ENCODE data around the gene CCNJL. TPM values are rescaled to one million over a fixed set of nuclear protein-coding genes. Genes with fewer than 3 reads are reported as not detected.

Gene CCNJL
- total RNA-seq, 2 donors from 2014 or later: 5.6 to 20.1 TPM

GRCh38 chr5:160293901-160294561, 18.3 kb downstream of the CCNJL start:
- no peaks in the 10 kb centered on the region for H3K27me3 Mint-ChIP-seq

GRCh38 chr5:160293386-160293785, 19.0 kb downstream of the CCNJL start:
- ATAC-seq (no peak), DNase-seq (ENCODE audit: low spot score) (no peak)
- peak overlapping the region; percentile 85 for H3K4me3 Mint-ChIP-seq
- peaks cover 55 to 80% of the 10 kb centered on the region in 2 donors for H3K4me1 Mint-ChIP-seq (ENCODE audit: low read depth in 2 of 2)
- H3K9me3 Mint-ChIP-seq: no peaks in the 10 kb centered on the region
- no peaks in the 10 kb centered on the region for H3K36me3 Mint-ChIP-seq
- H3K27ac Mint-ChIP-seq: peak overlapping the region; percentile 83 to 94
- no peaks in the 10 kb centered on the region for H3K27me3 Mint-ChIP-seq

More at GRCh38 chr5:160293901-160294561, 18.3 kb downstream of the CCNJL start:
- ATAC-seq (peak; percentile 84 to 88), DNase-seq (ENCODE audit: low spot score) (peak; percentile 90)
- peaks cover 58 to 81% of the 10 kb centered on the region in 2 donors for H3K4me1 Mint-ChIP-seq (ENCODE audit: low read depth in 2 of 2)
- no peaks in the 10 kb centered on the region for H3K9me3 Mint-ChIP-seq
- H3K27ac Mint-ChIP-seq: peak overlapping the region; percentile 83 to 94
- peak overlapping the region; percentile 85 for H3K4me3 Mint-ChIP-seq
- H3K36me3 Mint-ChIP-seq: no peaks in the 10 kb centered on the region

- H3K27me3 Mint-ChIP-seq: no peaks in the 10 kb centered on the region
- peak overlapping the region in 1 of 2 donors; percentile 94 for H3K27ac Mint-ChIP-seq
- H3K4me1 Mint-ChIP-seq (ENCODE audit: low read depth in 2 of 2): peaks cover 35 to 64% of the 10 kb centered on the region in 2 donors
- no peak overlapping the region for H3K4me3 Mint-ChIP-seq
- no peak for ATAC-seq
- no peaks in the 10 kb centered on the region for H3K9me3 Mint-ChIP-seq
- no peaks in the 10 kb centered on the region for H3K36me3 Mint-ChIP-seq
- DNase-seq (ENCODE audit: low spot score): no peak
These were observed 20.9 kb downstream of the CCNJL start for GRCh38 chr5:160291467-160291866.

- H3K27ac Mint-ChIP-seq: peak overlapping the region in 1 of 2 donors; percentile 94
- H3K4me1 Mint-ChIP-seq (ENCODE audit: low read depth in 2 of 2): peaks cover 30 to 57% of the 10 kb centered on the region in 2 donors
- ATAC-seq (no peak), DNase-seq (ENCODE audit: low spot score) (no peak)
- no peaks in the 10 kb centered on the region for H3K9me3 Mint-ChIP-seq
- peak overlapping the region; percentile 11 for H3K4me3 Mint-ChIP-seq
- H3K36me3 Mint-ChIP-seq: no peaks in the 10 kb centered on the region
- H3K27me3 Mint-ChIP-seq: no peaks in the 10 kb centered on the region
These were observed 21.6 kb downstream of the CCNJL start for GRCh38 chr5:160290751-160291150.

GRCh38 chr5:160289721-160290120, 22.6 kb downstream of the CCNJL start:
- H3K27ac Mint-ChIP-seq: peak overlapping the region; percentile 47 to 94
- no peaks in the 10 kb centered on the region for H3K9me3 Mint-ChIP-seq
- H3K27me3 Mint-ChIP-seq: no peaks in the 10 kb centered on the region
- H3K4me1 Mint-ChIP-seq (ENCODE audit: low read depth in 2 of 2): peaks cover 19 to 55% of the 10 kb centered on the region in 2 donors
- no peak for DNase-seq (ENCODE audit: low spot score)
- H3K4me3 Mint-ChIP-seq: no peak overlapping the region
- no peaks in the 10 kb centered on the region for H3K36me3 Mint-ChIP-seq
- ATAC-seq: no peak

- Mint-ChIP-seq H3K4me3 (no peak overlapping the region), H3K36me3 (no peaks in the 10 kb centered on the region), H3K9me3 (no peaks in the 10 kb centered on the region), H3K27me3 (no peaks in the 10 kb centered on the region), H3K4me1 (ENCODE audit: low read depth in 2 of 2) (peaks cover 15 to 51% of the 10 kb centered on the region in 2 donors), H3K27ac (peak overlapping the region; percentile 47 to 94)
- no peak for ATAC-seq
- DNase-seq (ENCODE audit: low spot score): no peak
These were observed 23.1 kb downstream of the CCNJL start for GRCh38 chr5:160289356-160289651.

- H3K4me3 Mint-ChIP-seq: no peak overlapping the region
- no peaks in the 10 kb centered on the region for H3K27me3 Mint-ChIP-seq
- peaks cover 5 to 40% of the 10 kb centered on the region in 2 donors for H3K4me1 Mint-ChIP-seq (ENCODE audit: low read depth in 2 of 2)
- no peaks in the 10 kb centered on the region for H3K36me3 Mint-ChIP-seq
- no peaks in the 10 kb centered on the region for H3K9me3 Mint-ChIP-seq
- no peak for ATAC-seq
- peak overlapping the region in 1 of 2 donors; percentile 53 for H3K27ac Mint-ChIP-seq
- DNase-seq (ENCODE audit: low spot score): no peak
These were observed 24.8 kb downstream of the CCNJL start for GRCh38 chr5:160287378-160288051.

- H3K36me3 Mint-ChIP-seq: no peaks in the 10 kb centered on the region
- ATAC-seq: no peak
- H3K27ac Mint-ChIP-seq: peak overlapping the region in 1 of 2 donors; percentile 39
- peaks cover 5 to 37% of the 10 kb centered on the region in 2 donors for H3K4me1 Mint-ChIP-seq (ENCODE audit: low read depth in 2 of 2)
- no peaks in the 10 kb centered on the region for H3K27me3 Mint-ChIP-seq
- H3K9me3 Mint-ChIP-seq: no peaks in the 10 kb centered on the region
- no peak overlapping the region for H3K4me3 Mint-ChIP-seq
- no peak for DNase-seq (ENCODE audit: low spot score)
These were observed 25.4 kb downstream of the CCNJL start for GRCh38 chr5:160286947-160287346.

GRCh38 chr5:160285316-160285715, 27.0 kb downstream of the CCNJL start:
- Mint-ChIP-seq H3K9me3 (no peaks in the 10 kb centered on the region), H3K4me3 (no peak overlapping the region), H3K4me1 (ENCODE audit: low read depth in 2 of 2) (peaks cover under 1 to 28% of the 10 kb centered on the region in 2 donors), H3K27me3 (no peaks in the 10 kb centered on the region), H3K27ac (peak overlapping the region in 1 of 2 donors; percentile 46), H3K36me3 (no peaks in the 10 kb centered on the region)
- DNase-seq (ENCODE audit: low spot score) (no peak), ATAC-seq (no peak)

GRCh38 chr5:160284291-160284873, 28.0 kb downstream of the CCNJL start:
- no peak overlapping the region for H3K4me3 Mint-ChIP-seq
- no peaks in the 10 kb centered on the region for H3K36me3 Mint-ChIP-seq
- no peak overlapping the region for H3K27ac Mint-ChIP-seq
- DNase-seq (ENCODE audit: low spot score) (no peak), ATAC-seq (no peak)
- H3K4me1 Mint-ChIP-seq (ENCODE audit: low read depth in 2 of 2): peaks cover 0 to 24% of the 10 kb centered on the region in 2 donors
- no peaks in the 10 kb centered on the region for H3K9me3 Mint-ChIP-seq
- no peaks in the 10 kb centered on the region for H3K27me3 Mint-ChIP-seq

- H3K36me3 Mint-ChIP-seq: no peaks in the 10 kb centered on the region
- no peaks in the 10 kb centered on the region for H3K27me3 Mint-ChIP-seq
- no peaks in the 10 kb centered on the region for H3K9me3 Mint-ChIP-seq
- H3K4me3 Mint-ChIP-seq: no peak overlapping the region
- H3K27ac Mint-ChIP-seq: peak overlapping the region in 1 of 2 donors; percentile 47
- DNase-seq (ENCODE audit: low spot score) (no peak), ATAC-seq (no peak)
- peaks cover 0 to 25% of the 10 kb centered on the region in 2 donors for H3K4me1 Mint-ChIP-seq (ENCODE audit: low read depth in 2 of 2)
These were observed 31.1 kb downstream of the CCNJL start for GRCh38 chr5:160281275-160281674.

- H3K9me3 Mint-ChIP-seq: no peaks in the 10 kb centered on the region
These were observed 31.8 kb downstream of the CCNJL start for GRCh38 chr5:160280384-160281095.

GRCh38 chr5:160278343-160278742, 34.0 kb downstream of the CCNJL start:
- Mint-ChIP-seq H3K27ac (no peak overlapping the region), H3K27me3 (no peaks in the 10 kb centered on the region), H3K9me3 (no peaks in the 10 kb centered on the region), H3K4me1 (ENCODE audit: low read depth in 2 of 2) (peaks cover 10 to 30% of the 10 kb centered on the region in 2 donors), H3K36me3 (no peaks in the 10 kb centered on the region), H3K4me3 (no peak overlapping the region)
- ATAC-seq (no peak), DNase-seq (ENCODE audit: low spot score) (no peak)

More at GRCh38 chr5:160280384-160281095, 31.8 kb downstream of the CCNJL start:
- no peak overlapping the region for H3K27ac Mint-ChIP-seq
- H3K27me3 Mint-ChIP-seq: no peaks in the 10 kb centered on the region
- H3K4me3 Mint-ChIP-seq: no peak overlapping the region
- DNase-seq (ENCODE audit: low spot score) (no peak), ATAC-seq (peak in 1 of 2 donors; percentile 9)
- H3K36me3 Mint-ChIP-seq: no peaks in the 10 kb centered on the region
- peaks cover 0 to 28% of the 10 kb centered on the region in 2 donors for H3K4me1 Mint-ChIP-seq (ENCODE audit: low read depth in 2 of 2)

Measured in natural killer cell treated with Interleukin-12 subunit alpha and Interleukin-12 subunit beta and Interleukin-15 and Interleukin-18, amount 100 ng/mL, for 72 hours (primary cell).